ENCODE results near the gene MMP12. TPM values are rescaled to one million over a fixed set of nuclear protein-coding genes. Genes with fewer than 3 reads are reported as not detected.

The MMP12 gene
- total RNA-seq, 2 experiments from 2014 or later, result not detected

- intact Hi-C loops (cut with DNase I, micrococcal nuclease), result no loop called here
- Histone ChIP-seq H3K4me1 (ENCODE audit: insufficient read depth, low read length) (no peaks in the 10 kb centered on the region), H3K27me3 (ENCODE audit: control insufficient read depth in 1 of 2, insufficient read depth in 2 of 2, low read length in 2 of 2) (no peaks in the 10 kb centered on the region), H3K9me3 (ENCODE audit: control insufficient read depth in 1 of 2, insufficient read depth in 1 of 2, low read length in 2 of 2) (no peaks in the 10 kb centered on the region), H3K36me3 (ENCODE audit: insufficient read depth, low read length) (no peaks in the 10 kb centered on the region), H3K27ac (ENCODE audit: low read depth in 1 of 2, low read length in 2 of 2) (no peak overlapping the region), H3K4me3 (ENCODE audit: low read length) (no peak overlapping the region)
- no peak for TF ChIP-seq CTCF (IDR thresholded peaks at IDR 0.05)
- Mint-ChIP-seq H3K27me3 (peaks cover 7% of the 10 kb centered on the region), H3K27ac (no peak overlapping the region), H3K4me1 (ENCODE audit: low read depth) (no peaks in the 10 kb centered on the region), H3K36me3 (ENCODE audit: low read depth) (no peaks in the 10 kb centered on the region), H3K9me3 (peaks cover 10% of the 10 kb centered on the region), H3K4me3 (no peak overlapping the region)
- ChIA-PET POLR2A (no interaction called here), CTCF (no interaction called here)
- ATAC-seq (ENCODE audit: poor library complexity), result no peak
- no peak for DNase-seq
Measured at GRCh38 chr11:102813484-102813883, 61.3 kb downstream of the MMP12 start.

Other genes starting within 250 kb of the MMP12 start
- gene MMP20, start 249.7 kb downstream of the MMP12 start, total RNA-seq, result not detected
- not detected for gene MMP27, start 169.2 kb downstream of the MMP12 start, total RNA-seq
- gene MMP8, start 150.0 kb downstream of the MMP12 start, total RNA-seq, result not detected
- gene MMP10, start 94.4 kb downstream of the MMP12 start, total RNA-seq, result not detected
- gene MMP1, start 76.8 kb downstream of the MMP12 start, total RNA-seq, result not detected
- not detected for gene MMP3, start 31.4 kb downstream of the MMP12 start, total RNA-seq
- not detected for gene MMP13, start 80.8 kb upstream of the MMP12 start, total RNA-seq
- 10 to 100 TPM; 15.6 to 16.1 TPM for gene DCUN1D5, start 217.2 kb upstream of the MMP12 start, total RNA-seq
- gene DYNC2H1, start 234.4 kb upstream of the MMP12 start, total RNA-seq, result 1 to 10 TPM; 2.8 to 3.2 TPM

Measured in CD4-positive, alpha-beta T cell (primary cell).